LNCaP clone FGC (cell line): ENCODE measurements around the gene PDILT.

Source experiments
- DNase-seq: peaks from one replicate; pipeline ENCODE4 v3.0.0-alpha.2; 2011; ENCODE audit warnings: low read depth
- H3K4me3 ChIP-seq: 2 replicates; pipeline ENCODE4 v1.5.1; 2011; ENCODE audit warnings: mild to moderate bottlenecking, low read depth, low read length, control low read depth
- TF ChIP-seq, protein P1 (sequence below): IDR thresholded peaks from 2 replicates; pipeline ENCODE4 v1.5.1; 2012; ENCODE audit warnings: mild to moderate bottlenecking; ENCODE audit not compliant: control insufficient read depth, insufficient read depth; ENCODE audit errors: extremely low read depth

Gene PDILT

DNA sequence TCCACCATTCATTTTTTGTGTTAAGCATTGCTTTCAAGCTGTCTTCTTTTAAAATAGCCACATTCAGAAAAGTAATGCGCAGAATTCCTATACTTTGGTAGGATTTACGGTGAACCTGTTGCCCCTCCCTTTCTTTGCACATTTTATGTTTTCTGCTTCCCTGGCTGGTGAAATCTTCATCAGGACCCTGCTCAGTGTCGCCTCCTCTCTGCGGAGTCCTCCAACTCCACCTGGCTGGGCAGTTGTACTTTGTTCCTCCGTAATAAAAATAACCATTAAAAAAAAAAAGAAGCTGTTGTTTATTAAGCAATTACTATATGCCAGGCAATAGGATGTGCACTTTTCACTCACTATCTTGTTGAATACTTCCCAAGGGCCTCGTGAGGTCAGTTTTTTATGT lies 54.9 kb downstream of the PDILT start:
- TF ChIP-seq, protein P1, sequence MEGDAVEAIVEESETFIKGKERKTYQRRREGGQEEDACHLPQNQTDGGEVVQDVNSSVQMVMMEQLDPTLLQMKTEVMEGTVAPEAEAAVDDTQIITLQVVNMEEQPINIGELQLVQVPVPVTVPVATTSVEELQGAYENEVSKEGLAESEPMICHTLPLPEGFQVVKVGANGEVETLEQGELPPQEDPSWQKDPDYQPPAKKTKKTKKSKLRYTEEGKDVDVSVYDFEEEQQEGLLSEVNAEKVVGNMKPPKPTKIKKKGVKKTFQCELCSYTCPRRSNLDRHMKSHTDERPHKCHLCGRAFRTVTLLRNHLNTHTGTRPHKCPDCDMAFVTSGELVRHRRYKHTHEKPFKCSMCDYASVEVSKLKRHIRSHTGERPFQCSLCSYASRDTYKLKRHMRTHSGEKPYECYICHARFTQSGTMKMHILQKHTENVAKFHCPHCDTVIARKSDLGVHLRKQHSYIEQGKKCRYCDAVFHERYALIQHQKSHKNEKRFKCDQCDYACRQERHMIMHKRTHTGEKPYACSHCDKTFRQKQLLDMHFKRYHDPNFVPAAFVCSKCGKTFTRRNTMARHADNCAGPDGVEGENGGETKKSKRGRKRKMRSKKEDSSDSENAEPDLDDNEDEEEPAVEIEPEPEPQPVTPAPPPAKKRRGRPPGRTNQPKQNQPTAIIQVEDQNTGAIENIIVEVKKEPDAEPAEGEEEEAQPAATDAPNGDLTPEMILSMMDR = no peak
- no peak for DNase-seq
- H3K4me3 ChIP-seq = no peak overlapping the region

DNA sequence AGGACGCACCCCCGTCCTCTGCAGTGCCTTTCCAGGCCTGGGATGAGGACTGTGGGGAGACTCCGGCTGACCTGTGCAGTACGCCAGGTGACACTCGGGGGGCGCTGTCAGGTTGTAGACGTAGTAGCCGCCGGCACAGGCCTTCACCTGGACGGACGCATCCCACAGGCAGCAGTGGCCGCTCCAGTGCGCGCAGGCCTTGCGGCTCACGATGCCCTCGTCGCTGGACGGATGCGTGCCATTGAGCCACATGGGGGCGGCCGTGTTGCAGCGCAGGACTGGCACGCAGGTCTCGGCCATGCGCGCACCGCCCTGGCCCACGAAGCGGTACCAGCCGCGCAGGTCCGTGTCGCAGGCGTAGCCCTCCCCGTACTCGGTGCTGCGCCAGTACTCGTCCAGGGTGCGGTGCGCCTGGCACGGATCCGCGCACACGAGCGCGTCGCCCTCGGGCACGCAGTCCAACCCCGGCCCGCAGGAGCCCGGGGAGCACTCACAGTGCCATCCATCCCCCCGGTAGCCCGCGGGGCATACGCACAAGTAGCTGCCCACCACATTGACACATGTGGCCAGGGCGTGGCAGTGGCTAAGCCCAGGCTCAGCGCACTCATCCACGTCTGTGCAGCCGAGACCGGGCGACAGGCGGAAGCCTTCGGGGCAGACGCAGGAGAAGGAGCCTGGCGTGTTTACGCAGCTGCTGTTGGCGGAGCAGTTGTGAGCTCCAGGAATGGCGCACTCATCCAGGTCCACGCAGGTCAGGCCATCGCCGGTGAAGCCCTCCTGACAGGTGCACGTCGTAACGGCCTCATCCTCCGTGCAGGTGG lies 56.0 kb downstream of the PDILT start:
- TF ChIP-seq, protein P1 = peak; percentile 75
- H3K4me3 ChIP-seq = no peak overlapping the region
- no peak for DNase-seq

DNA sequence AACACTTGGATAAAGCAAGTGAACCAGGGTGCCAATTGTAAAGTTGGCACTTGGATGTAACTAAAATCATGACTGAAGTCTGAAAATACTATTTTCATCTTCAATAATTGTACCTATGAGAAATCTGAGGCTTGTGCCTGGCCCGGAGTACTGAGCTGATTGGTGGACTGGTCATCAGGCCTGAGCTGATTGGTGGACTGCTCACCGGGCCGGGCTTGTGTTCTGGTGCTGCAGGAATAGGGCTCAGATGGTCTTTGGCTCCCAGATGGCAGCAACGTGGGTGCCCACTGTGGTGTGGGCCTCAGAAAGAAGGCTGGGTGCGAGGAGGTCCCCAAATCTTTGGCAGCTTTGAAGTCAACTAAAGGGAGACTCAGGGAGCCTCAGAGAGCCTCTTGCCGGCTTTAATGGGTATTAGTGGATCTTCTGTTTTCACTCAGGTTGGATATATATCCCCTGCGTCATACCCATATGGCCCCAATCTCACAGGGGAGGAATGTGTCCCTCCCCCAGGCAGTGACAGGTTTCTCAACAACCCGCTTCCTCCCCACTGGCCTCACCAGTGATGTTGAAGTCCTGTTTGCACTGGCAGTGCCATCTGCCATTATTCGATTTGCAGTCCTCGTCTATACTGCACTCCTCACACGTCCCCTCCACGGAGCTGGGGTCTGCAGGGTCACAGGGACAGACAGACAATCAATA lies 56.7 kb downstream of the PDILT start:
- no peak overlapping the region for H3K4me3 ChIP-seq
- no peak for DNase-seq
- TF ChIP-seq, protein P1 = no peak

DNA sequence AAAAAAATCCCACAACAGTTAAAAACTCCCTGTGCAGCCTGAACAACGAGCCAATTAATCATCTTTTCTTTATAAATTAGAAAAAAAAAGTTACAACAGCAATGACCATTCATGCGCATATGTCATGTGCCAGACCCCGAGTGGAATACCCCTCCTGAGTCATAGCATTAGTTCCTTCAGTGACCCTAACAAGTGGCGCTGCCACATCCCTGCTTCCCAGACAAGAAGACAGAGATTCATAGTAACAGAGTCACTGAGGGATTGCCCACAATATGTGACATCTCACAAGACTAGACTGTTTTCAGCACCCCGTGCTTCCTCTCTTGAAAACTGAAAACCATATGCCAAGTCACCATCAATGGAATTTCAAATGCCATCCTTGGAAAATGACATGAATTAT lies 59.9 kb downstream of the PDILT start:
- TF ChIP-seq, protein P1 = no peak
- H3K4me3 ChIP-seq = no peak overlapping the region
- no peak for DNase-seq

DNA sequence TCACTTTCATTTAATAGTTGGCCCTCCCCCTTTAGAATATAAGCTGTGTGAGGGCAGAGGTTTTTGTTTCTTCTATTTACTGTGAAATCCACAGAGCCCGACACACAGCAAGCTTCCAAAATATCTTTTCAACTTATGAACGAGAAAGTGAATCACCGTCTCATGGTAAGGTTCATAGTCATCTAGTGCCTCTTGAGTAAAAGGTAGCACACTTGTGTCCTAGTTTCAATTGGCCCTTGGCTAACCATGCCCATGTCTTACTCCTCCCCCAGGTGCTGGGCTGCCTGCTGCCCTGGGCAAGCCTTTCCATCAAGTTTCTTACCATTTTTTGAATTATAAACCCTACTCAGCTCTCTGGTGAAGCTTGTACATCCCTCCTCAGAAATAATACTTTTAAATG lies 64.8 kb downstream of the PDILT start:
- TF ChIP-seq, protein P1 = no peak
- DNase-seq = no peak
- no peak overlapping the region for H3K4me3 ChIP-seq

DNA sequence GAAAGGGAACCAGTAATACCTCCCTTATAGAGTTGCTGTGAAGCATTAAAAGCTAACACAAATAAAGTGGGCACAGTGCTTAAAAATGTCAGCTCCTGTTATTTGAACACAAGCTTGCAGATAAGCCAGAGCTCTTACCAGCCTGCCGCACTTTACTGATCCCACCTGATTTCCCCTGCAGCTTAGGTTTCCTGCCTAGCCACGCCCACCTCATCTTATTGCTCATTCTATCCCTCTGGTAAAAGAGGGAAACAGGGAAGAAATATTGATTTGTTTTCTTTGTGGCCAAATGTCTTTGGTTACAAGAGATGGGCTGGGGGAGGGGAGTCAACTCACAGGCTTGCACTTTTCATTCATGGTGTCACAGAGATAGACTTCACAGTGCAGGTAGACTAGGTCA lies 67.6 kb downstream of the PDILT start:
- H3K4me3 ChIP-seq = no peak overlapping the region
- TF ChIP-seq, protein P1 = no peak
- DNase-seq = no peak
